ENCODE measurements around the gene DDX24.

Gene DDX24

DNA sequence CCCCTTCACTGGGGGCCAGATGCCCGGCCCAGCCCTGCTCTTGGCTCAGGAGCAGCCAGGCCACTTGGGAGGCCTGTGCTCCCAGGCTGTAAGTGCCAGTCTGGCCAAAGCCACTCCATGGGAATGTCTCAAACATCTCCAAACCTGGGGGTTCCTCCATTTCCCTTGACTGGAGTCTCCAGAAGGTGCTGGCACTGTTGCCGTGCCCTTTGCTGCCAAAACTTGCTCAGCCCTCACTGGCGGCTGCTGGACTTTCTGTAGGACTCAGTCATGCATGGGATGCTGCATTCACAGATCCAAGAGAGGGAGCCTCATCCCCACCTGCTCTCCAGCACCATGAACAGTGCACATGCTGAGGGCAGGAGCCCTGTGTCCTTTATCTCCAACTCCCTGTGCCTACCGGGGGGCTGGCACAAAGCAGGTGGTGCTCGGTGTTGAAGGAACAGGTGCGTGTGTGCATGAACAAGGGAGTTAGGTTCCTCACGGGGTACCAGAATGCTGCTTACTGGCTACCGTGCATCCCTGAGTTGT, 64.5 kb downstream of the DDX24 start:
- Histone ChIP-seq H2BK12ac (ENCODE audit: low read length in 2 of 2) (no peak overlapping the region), H3K4me3 (ENCODE audit: insufficient read depth in 1 of 2, low read depth in 1 of 2, low read length in 2 of 2) (no peak overlapping the region), H2BK15ac (ENCODE audit: low read depth, poor library complexity, severe bottlenecking) (no peak overlapping the region), H3K27ac (ENCODE audit: low read length, poor library complexity, severe bottlenecking) (no peak overlapping the region), H4K91ac (ENCODE audit: low read length) (no peak overlapping the region), H2BK5ac (ENCODE audit: low read depth, low read length, poor library complexity, severe bottlenecking) (no peak overlapping the region), H3K18ac (ENCODE audit: low read depth in 1 of 2, low read length in 2 of 2) (no peak overlapping the region), H2AK5ac (ENCODE audit: low read length, severe bottlenecking) (no peak overlapping the region), H2AFZ (ENCODE audit: low read depth, low read length) (no peak overlapping the region), H3K4me1 (ENCODE audit: control insufficient read depth, insufficient read depth, low read depth, low read length) (peaks cover 3% of the 10 kb centered on the region), H3K4me2 (ENCODE audit: low read length, poor library complexity, severe bottlenecking) (no peak overlapping the region), H4K8ac (ENCODE audit: low read length) (no peak overlapping the region), H3K4ac (ENCODE audit: low read depth in 1 of 2, low read length in 2 of 2) (no peak overlapping the region), H3K14ac (ENCODE audit: low read length in 2 of 2) (peak overlapping the region in 1 of 2 experiments; percentile 18), H3K9ac (ENCODE audit: low read length) (no peak overlapping the region), H3K79me1 (replicated peaks; ENCODE audit: low read length, poor library complexity, severe bottlenecking) (no peaks in the 10 kb centered on the region), H3K36me3 (ENCODE audit: control insufficient read depth in 1 of 2, insufficient read depth in 2 of 2, low read depth in 1 of 2, low read length in 2 of 2) (no peaks in the 10 kb centered on the region), H3K27me3 (ENCODE audit: control insufficient read depth in 1 of 2, insufficient read depth in 1 of 2, low read length in 2 of 2) (peaks cover 34 to 42% of the 10 kb centered on the region in 2 experiments), H3K9me3 (ENCODE audit: control insufficient read depth, low read length) (no peaks in the 10 kb centered on the region), H3K23ac (ENCODE audit: low read length in 2 of 2) (no peak overlapping the region), H2BK120ac (ENCODE audit: low read depth, low read length) (no peak overlapping the region)
- DNase-seq: no peak
- WGBS: 79% methylated on average over 8 of the region's 8 CpGs

DNA sequence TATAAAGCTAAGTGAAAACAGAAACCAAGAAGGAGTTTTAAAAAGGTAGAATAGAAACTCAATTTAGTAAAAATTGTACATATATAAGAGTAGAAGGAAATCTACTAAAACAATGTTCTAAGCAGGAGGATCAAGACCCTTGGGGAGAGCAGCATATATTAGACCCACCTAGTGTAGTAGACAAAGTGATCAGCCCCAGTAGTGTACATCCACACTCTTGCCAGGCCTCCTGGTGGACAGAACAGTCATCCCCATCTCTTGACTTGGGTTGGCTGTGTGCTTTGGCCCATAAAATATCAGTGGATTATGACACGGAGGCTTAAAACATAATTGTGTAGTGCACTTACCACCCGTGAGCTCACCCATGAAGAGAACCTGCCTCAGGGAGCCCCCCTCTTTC, 65.8 kb downstream of the DDX24 start:
- H3K23ac ChIP-seq (ENCODE audit: low read length in 2 of 2): no peak overlapping the region
- H2BK15ac ChIP-seq (ENCODE audit: low read depth, poor library complexity, severe bottlenecking): no peak overlapping the region
- H3K4me3 ChIP-seq (ENCODE audit: insufficient read depth in 1 of 2, low read depth in 1 of 2, low read length in 2 of 2): no peak overlapping the region
- H2AFZ ChIP-seq (ENCODE audit: low read depth, low read length): no peak overlapping the region
- no peak overlapping the region for H3K14ac ChIP-seq (ENCODE audit: low read length in 2 of 2)
- H3K4me1 ChIP-seq (ENCODE audit: control insufficient read depth, insufficient read depth, low read depth, low read length): peaks cover 2% of the 10 kb centered on the region
- H2BK120ac ChIP-seq (ENCODE audit: low read depth, low read length): no peak overlapping the region
- DNase-seq: no peak
- no peak overlapping the region for H3K9ac ChIP-seq (ENCODE audit: low read length)
- WGBS: 80% methylated on average over 2 of the region's 2 CpGs
- H3K79me1 ChIP-seq (replicated peaks; ENCODE audit: low read length, poor library complexity, severe bottlenecking): no peaks in the 10 kb centered on the region
- no peak overlapping the region for H3K18ac ChIP-seq (ENCODE audit: low read depth in 1 of 2, low read length in 2 of 2)
- H3K4ac ChIP-seq (ENCODE audit: low read depth in 1 of 2, low read length in 2 of 2): no peak overlapping the region
- no peaks in the 10 kb centered on the region for H3K9me3 ChIP-seq (ENCODE audit: control insufficient read depth, low read length)
- H3K36me3 ChIP-seq (ENCODE audit: control insufficient read depth in 1 of 2, insufficient read depth in 2 of 2, low read depth in 1 of 2, low read length in 2 of 2): no peaks in the 10 kb centered on the region
- H2BK12ac ChIP-seq (ENCODE audit: low read length in 2 of 2): no peak overlapping the region
- H3K27me3 ChIP-seq (ENCODE audit: control insufficient read depth in 1 of 2, insufficient read depth in 1 of 2, low read length in 2 of 2): peaks cover 38 to 54% of the 10 kb centered on the region in 2 experiments
- H3K4me2 ChIP-seq (ENCODE audit: low read length, poor library complexity, severe bottlenecking): no peak overlapping the region
- H2AK5ac ChIP-seq (ENCODE audit: low read length, severe bottlenecking): no peak overlapping the region
- no peak overlapping the region for H2BK5ac ChIP-seq (ENCODE audit: low read depth, low read length, poor library complexity, severe bottlenecking)
- no peak overlapping the region for H4K91ac ChIP-seq (ENCODE audit: low read length)
- no peak overlapping the region for H3K27ac ChIP-seq (ENCODE audit: low read length, poor library complexity, severe bottlenecking)
- no peak overlapping the region for H4K8ac ChIP-seq (ENCODE audit: low read length)

DNA sequence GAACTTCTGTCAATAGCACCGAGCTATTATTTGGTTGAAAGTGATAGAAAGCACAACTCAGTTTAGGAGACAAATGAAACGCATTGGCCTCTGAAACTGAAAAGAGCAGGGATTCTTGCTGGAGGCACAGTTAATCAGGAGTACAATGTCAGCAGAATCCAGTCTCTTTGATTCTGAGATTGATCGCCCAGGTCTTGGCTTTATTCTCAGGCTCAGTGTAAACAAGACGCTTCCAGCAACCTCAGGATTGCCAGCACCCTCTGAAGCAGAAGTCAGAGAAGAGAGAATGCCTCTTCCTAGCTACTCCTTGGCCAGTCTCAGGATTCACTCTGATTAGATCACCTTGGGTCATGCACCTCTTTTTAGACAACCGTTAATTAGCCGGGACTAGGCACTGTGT, 66.6 kb downstream of the DDX24 start:
- Histone ChIP-seq H3K4me2 (ENCODE audit: low read length, poor library complexity, severe bottlenecking) (no peak overlapping the region), H3K27me3 (ENCODE audit: control insufficient read depth in 1 of 2, insufficient read depth in 1 of 2, low read length in 2 of 2) (peaks cover 38 to 54% of the 10 kb centered on the region in 2 experiments), H3K9ac (ENCODE audit: low read length) (no peak overlapping the region), H2BK15ac (ENCODE audit: low read depth, poor library complexity, severe bottlenecking) (no peak overlapping the region), H3K23ac (ENCODE audit: low read length in 2 of 2) (no peak overlapping the region), H2AK5ac (ENCODE audit: low read length, severe bottlenecking) (no peak overlapping the region), H4K91ac (ENCODE audit: low read length) (no peak overlapping the region), H3K4ac (ENCODE audit: low read depth in 1 of 2, low read length in 2 of 2) (no peak overlapping the region), H3K18ac (ENCODE audit: low read depth in 1 of 2, low read length in 2 of 2) (no peak overlapping the region), H2BK120ac (ENCODE audit: low read depth, low read length) (no peak overlapping the region), H2BK5ac (ENCODE audit: low read depth, low read length, poor library complexity, severe bottlenecking) (no peak overlapping the region), H3K4me1 (ENCODE audit: control insufficient read depth, insufficient read depth, low read depth, low read length) (peaks cover 5% of the 10 kb centered on the region), H3K9me3 (ENCODE audit: control insufficient read depth, low read length) (no peaks in the 10 kb centered on the region), H4K8ac (ENCODE audit: low read length) (no peak overlapping the region), H3K36me3 (ENCODE audit: control insufficient read depth in 1 of 2, insufficient read depth in 2 of 2, low read depth in 1 of 2, low read length in 2 of 2) (no peaks in the 10 kb centered on the region), H3K4me3 (ENCODE audit: insufficient read depth in 1 of 2, low read depth in 1 of 2, low read length in 2 of 2) (no peak overlapping the region), H2BK12ac (ENCODE audit: low read length in 2 of 2) (no peak overlapping the region), H3K79me1 (replicated peaks; ENCODE audit: low read length, poor library complexity, severe bottlenecking) (no peaks in the 10 kb centered on the region), H3K27ac (ENCODE audit: low read length, poor library complexity, severe bottlenecking) (no peak overlapping the region), H2AFZ (ENCODE audit: low read depth, low read length) (no peak overlapping the region), H3K14ac (ENCODE audit: low read length in 2 of 2) (no peak overlapping the region)
- DNase-seq: no peak
- 87% methylated on average over 6 of the region's 6 CpGs for WGBS

DNA sequence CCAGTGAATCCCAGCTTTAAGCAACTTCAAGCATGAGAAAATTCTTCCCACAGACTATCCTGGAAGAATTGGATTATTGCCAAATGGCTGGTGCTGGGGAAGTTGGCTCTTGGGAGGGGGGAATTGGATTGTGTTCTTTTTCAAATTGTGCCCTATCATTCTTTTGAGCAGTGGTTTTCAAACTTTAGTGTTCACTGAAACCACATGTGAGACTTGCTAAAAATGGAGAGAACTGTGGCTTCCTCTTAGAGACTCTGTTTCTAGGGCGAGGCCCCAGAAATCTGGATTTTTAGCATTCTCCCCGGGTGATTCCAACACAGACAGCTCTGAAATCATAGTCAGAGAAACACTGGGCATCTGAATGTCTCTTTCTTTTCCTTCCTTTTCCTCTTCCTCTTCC, 69.2 kb downstream of the DDX24 start:
- H3K9me3 ChIP-seq (ENCODE audit: control insufficient read depth, low read length): no peaks in the 10 kb centered on the region
- peaks cover 25 to 58% of the 10 kb centered on the region in 2 experiments for H3K27me3 ChIP-seq (ENCODE audit: control insufficient read depth in 1 of 2, insufficient read depth in 1 of 2, low read length in 2 of 2)
- no peak overlapping the region for H2BK5ac ChIP-seq (ENCODE audit: low read depth, low read length, poor library complexity, severe bottlenecking)
- no peak overlapping the region for H4K8ac ChIP-seq (ENCODE audit: low read length)
- H3K27ac ChIP-seq (ENCODE audit: low read length, poor library complexity, severe bottlenecking): no peak overlapping the region
- no peak overlapping the region for H3K23ac ChIP-seq (ENCODE audit: low read length in 2 of 2)
- no peak overlapping the region for H3K14ac ChIP-seq (ENCODE audit: low read length in 2 of 2)
- H3K79me1 ChIP-seq (replicated peaks; ENCODE audit: low read length, poor library complexity, severe bottlenecking): no peaks in the 10 kb centered on the region
- peak; percentile 6 for DNase-seq
- H3K36me3 ChIP-seq (ENCODE audit: control insufficient read depth in 1 of 2, insufficient read depth in 2 of 2, low read depth in 1 of 2, low read length in 2 of 2): no peaks in the 10 kb centered on the region
- H3K18ac ChIP-seq (ENCODE audit: low read depth in 1 of 2, low read length in 2 of 2): no peak overlapping the region
- 86% methylated on average over 2 of the region's 2 CpGs for WGBS
- no peak overlapping the region for H4K91ac ChIP-seq (ENCODE audit: low read length)
- no peak overlapping the region for H2BK15ac ChIP-seq (ENCODE audit: low read depth, poor library complexity, severe bottlenecking)
- no peak overlapping the region for H2BK120ac ChIP-seq (ENCODE audit: low read depth, low read length)
- peaks cover 6% of the 10 kb centered on the region for H3K4me1 ChIP-seq (ENCODE audit: control insufficient read depth, insufficient read depth, low read depth, low read length)
- H3K4ac ChIP-seq (ENCODE audit: low read depth in 1 of 2, low read length in 2 of 2): no peak overlapping the region
- no peak overlapping the region for H3K4me3 ChIP-seq (ENCODE audit: insufficient read depth in 1 of 2, low read depth in 1 of 2, low read length in 2 of 2)
- H3K4me2 ChIP-seq (ENCODE audit: low read length, poor library complexity, severe bottlenecking): no peak overlapping the region
- H3K9ac ChIP-seq (ENCODE audit: low read length): no peak overlapping the region
- H2AK5ac ChIP-seq (ENCODE audit: low read length, severe bottlenecking): no peak overlapping the region
- H2BK12ac ChIP-seq (ENCODE audit: low read length in 2 of 2): no peak overlapping the region
- H2AFZ ChIP-seq (ENCODE audit: low read depth, low read length): no peak overlapping the region
